ENCODE measurements around the gene NSMCE4A.
"Not testable (repeated sequence)": the region's sequence is repeated elsewhere in the genome, so short reads cannot be mapped to it uniquely, and the experiment has no call there.

The NSMCE4A gene

DNA sequence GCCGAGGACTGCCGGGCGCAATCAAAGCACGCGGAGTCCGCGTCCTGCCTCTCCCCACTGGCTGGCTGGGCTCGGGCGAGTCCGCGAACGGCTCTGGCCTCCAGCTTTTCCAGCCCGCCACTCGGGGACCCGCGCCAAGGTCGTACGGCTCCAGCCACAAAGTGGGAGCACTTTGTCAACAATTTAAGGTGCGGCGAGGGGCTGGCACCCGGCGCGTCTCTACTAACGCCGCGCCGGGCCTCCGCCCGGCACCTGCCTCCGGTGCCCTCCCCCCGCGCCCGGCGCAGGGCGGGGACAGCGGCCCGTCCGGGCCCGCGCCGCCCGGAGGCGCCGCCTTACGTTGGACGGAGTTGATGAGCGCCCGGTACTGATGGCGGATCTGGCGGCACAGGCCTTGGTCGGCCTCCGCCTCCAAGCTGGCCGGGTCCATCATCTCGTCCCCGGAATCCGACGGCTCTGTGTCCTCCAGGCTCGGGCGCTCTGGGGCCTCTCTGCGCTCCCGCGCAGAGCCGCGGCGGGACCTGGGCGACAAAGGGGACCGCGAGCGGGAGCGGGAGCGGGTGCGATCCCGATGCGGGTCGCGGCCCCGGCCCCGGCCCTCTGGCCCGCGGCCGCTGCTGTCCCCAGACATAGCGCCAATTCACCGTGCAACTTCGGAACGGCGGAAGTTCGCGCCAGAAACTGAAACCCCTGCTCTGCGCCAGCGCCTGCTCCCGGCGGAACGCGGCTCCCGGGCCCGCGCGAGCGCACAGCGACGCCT, at the start of gene NSMCE4A:
Gene NSMCE4A, minus strand, starts transcription at position 683 of the 760 bp plus-strand sequence. Its CDS starts 52 bp downstream, at position 631.
- DNase-seq, result peak in 51 of 56 donors; percentile 18 to 80 (median 57)

GRCh38 chr10:122023257-122023656, 48.2 kb upstream of the NSMCE4A start:
- DNase-seq, result not testable (repeated sequence)

DNA sequence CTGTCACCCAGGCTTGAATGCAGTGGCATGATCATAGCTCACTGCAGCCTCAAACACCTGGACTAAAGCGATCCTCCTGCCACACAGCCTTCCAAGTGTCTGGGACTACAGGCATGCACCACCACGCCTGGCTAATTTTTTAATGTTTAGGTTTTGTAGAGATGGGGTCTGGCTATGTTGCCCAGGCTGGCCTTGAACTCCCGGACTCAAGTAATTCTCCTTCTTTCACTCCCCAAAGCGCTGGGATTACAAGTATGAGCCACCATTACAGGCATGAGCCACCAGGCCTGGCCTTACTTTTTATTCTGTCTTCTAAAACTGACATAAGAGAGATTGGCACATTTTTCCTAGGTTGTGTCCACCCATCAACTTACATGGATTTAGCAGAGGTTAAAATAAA, 47.3 kb upstream of the NSMCE4A start:
- no peak for DNase-seq

- DNase-seq, result no peak
Measured at GRCh38 chr10:122021828-122022227, 46.8 kb upstream of the NSMCE4A start.

GRCh38 chr10:122021379-122021778, 46.4 kb upstream of the NSMCE4A start:
- DNase-seq, result peak in 3 of 56 donors; percentile 5 to 30 (median 6)

DNA sequence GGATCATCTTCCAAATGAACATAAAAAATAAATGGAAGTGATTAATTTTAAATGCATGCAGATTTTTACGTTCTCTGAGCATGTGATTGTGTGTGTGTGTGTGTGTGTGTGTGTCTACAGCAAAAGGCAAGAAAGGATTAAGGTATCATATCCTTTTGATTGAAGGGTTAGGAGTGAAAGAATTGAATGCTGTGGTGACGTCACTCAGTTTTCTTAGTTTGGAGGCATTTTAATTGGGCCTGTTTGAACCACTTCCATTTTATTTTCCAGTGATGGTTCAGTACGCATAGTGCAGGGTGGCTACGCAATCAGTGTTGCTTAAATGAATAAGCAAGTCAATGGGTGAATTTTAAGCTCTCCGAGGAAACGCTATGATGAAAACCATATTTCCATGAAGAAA, 45.2 kb upstream of the NSMCE4A start:
- no peak for DNase-seq

GRCh38 chr10:122019414-122019975, 44.5 kb upstream of the NSMCE4A start:
- DNase-seq, result no peak

DNA sequence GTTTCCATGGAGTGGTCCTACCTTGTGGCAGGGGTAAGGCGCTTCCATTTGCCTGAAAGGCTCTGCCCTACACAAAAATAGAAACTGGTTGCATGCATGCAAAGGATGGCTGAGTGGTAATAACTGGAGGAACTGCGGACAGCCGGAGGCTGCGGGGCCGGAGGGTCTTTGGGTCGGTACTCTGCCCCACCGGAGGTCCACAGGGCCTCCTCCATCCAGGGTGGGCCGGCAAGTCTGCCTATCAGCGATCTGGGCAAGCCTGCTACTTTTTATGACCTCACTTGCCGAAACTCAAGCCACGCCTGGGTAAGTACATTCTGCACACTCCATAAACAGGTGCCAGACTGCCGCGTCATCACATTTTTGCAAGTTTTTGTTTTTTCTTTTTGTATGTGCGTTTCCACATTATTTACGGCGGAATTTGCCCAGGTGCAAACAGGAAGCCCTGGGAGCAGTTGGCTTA, 44.0 kb upstream of the NSMCE4A start:
- no peak for DNase-seq

GRCh38 chr10:122018491-122018890, 43.5 kb upstream of the NSMCE4A start:
- DNase-seq, result no peak

DNA sequence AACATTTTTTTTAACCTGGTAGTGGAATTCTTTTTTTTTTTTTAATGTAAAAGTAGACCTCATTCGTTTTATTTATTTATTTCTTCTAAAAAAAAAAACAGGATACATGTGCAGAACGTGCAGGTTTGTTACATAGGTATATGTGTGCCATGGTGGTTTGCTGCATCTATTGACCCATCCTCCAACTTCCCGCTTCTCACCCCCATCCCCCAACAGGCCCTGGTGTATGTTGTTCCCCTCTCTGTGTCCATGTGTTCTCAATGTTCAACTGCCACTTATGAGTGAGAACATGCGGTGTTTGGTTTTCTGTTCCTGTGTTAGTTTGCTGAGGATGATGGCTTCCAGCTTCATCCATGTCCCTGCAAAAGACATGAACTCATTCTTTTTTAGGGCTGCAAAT, 42.9 kb upstream of the NSMCE4A start:
- DNase-seq, result not testable (repeated sequence)

DNA sequence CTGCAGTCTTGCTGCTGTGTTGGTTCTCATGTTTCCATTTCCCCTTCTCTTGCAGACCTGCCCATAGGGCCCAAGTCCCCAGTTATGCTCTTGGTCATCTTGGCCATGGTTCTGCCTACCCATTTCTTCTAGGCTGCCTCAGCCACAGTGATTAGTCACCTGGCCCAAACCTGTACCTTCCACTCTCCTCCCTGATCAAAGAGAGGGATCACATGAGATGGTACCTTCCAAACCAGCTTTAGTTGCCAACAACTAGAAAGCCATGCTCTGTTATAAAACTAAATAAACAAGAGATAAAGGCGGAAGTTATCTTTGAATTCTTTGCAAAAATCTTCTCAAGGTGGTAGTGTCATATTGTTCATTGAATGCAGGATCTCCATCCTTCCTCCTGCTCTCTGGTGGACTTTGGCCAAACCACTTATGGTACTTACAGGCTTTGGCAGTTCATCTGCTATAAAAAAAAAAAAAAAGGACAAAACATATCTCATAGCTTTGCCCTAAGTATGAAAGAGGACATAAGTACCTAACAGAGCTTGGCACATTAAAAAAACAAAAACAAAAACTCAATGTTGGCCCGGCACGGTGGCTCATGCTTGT, 39.7 kb upstream of the NSMCE4A start:
- DNase-seq, result no peak

DNA sequence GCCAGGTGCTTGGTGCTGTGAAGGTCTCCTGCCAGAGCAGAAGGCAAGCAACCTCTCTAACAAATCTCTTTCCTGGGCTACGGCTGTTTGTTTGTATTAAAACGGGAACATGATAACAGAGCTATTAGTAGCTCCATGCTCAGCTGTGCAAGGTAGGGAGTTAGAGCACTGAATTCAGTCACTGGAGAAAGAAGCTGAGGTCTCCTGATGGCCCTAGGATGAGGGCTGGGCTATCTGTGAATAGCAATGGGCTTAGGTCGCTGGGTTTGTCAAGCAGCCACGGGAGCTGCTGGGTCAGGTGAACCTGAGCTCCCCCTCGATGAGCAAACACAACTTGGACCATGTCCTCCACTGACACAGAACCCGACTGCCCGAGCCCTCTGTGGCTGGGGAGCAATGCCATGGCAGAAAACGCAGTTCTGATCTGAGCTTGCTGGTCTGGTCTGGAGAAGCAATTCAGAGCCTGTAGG, 38.3 kb upstream of the NSMCE4A start:
- no peak for DNase-seq

- no peak for DNase-seq
Measured at GRCh38 chr10:122012731-122013130, 37.7 kb upstream of the NSMCE4A start.

DNA sequence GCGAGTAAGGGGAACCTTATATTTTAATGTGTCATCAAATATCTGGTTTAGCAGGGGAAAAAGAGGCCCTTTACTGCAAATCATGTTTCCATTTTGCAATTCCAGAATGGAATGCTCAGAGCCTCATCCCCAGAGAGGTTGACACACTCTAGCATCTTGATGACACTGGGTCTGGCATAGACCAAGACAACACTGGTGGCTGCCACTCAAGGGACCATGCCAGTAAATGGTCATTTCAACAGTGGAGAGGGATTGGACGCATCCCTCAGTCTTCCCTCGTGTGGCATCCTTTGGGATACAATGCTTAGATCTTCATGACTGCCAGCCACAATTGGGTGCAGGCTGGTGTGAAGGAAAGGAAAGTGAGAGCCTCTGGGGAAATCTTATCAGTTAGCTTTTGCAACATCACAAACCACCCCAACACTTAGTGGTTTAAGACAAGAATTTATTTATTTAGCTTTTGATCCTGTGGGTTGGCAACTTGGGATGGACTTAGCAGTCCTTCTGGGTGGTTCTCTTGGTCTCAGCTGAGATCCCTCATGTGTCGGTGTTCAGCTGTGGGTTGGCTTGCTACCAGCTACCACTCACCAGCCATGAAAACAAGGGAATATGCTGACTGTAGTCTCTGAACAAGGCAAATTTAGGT, 35.5 kb upstream of the NSMCE4A start:
- no peak for DNase-seq

- DNase-seq, result no peak
Measured at GRCh38 chr10:122007415-122007814, 32.4 kb upstream of the NSMCE4A start.

GRCh38 chr10:122001698-122002097, 26.7 kb upstream of the NSMCE4A start:
- DNase-seq, result no peak

DNA sequence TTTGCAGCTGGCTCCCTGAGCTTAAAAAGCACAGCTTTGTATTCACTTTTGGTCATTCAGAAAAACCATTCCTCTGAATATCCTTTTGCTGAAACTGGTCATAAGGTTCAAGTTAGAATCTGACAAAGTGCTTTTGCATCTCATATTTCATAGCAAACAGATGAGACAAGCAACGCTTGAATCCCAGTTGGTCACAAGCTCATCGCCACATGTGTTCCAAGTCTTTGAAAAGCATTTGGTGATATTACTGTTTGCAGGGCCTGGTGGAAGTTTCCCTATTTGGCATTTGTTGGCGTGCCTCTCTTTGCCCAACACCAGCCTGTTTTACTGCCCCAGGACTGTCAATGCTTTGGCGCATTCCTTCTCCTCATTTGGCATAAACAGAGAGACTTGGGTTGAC, 24.3 kb upstream of the NSMCE4A start:
- no peak for DNase-seq

DNA sequence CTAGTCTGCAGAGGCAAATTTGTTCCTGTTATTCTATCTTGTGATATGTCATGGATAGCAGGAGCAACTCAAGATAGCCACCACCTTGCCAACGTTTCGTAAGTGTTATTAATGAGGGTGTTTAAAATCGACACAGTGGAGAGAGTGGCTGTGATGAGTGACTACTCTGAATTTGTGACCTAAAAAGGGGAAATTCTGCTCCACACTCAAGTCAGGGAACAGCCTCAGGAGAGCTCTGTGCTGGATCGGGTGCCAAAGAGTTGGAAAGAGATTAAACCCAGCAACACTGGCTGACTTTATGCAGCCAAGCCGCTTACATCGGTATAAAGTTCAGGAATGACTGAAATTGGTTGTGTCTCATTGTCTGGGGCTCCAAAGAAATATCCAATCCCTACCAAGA, 23.4 kb upstream of the NSMCE4A start:
- no peak for DNase-seq

GRCh38 chr10:121994429-121994941, 19.5 kb upstream of the NSMCE4A start:
- peak in 7 of 56 donors; percentile 4 to 49 (median 12) for DNase-seq

DNA sequence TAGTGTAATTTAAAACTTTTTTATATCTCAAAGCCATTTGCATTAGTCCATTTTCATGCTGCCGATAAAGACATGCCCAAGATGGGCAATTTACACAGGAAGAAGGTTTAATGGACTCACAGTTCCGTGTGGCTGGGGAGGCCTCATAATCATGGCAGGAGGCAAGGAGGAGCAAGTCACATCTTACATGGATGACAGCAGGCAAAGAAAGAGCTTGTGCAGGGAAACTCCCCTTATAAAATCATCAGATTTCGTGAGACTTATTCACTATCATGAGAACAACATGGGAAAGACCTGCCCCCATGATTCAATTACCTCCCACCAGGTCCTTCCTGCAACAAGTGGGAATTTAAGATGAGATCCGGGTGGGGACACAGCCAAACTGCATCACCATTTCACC, 16.7 kb upstream of the NSMCE4A start:
- DNase-seq, result not testable (repeated sequence)

- DNase-seq, result no peak
Measured at GRCh38 chr10:121990015-121990677, 15.1 kb upstream of the NSMCE4A start.
